Testis (tissue), 2 donors: Measurements from ENCODE around the gene NUMBL.

Experiments
- CTCF ChIP-seq, 3 experiments: fragments of 450-650 bp in 2 of 3; fragments of 200-600 bp in 1 of 3; sonication (generic) in 1 of 3; IDR thresholded peaks; one replicate each; pipeline ENCODE4 v1.5.1; 2016 to 2019; ENCODE audit warnings: antibody characterized with exemption in 3 of 3, mild to moderate bottlenecking in 2 of 3, moderate library complexity in 1 of 3
- POLR2A ChIP-seq: fragments of 450-650 bp; IDR thresholded peaks from one replicate; pipeline ENCODE4 v1.6.1; 2017; ENCODE audit warnings: antibody characterized with exemption, mild to moderate bottlenecking, moderate library complexity

DNA sequence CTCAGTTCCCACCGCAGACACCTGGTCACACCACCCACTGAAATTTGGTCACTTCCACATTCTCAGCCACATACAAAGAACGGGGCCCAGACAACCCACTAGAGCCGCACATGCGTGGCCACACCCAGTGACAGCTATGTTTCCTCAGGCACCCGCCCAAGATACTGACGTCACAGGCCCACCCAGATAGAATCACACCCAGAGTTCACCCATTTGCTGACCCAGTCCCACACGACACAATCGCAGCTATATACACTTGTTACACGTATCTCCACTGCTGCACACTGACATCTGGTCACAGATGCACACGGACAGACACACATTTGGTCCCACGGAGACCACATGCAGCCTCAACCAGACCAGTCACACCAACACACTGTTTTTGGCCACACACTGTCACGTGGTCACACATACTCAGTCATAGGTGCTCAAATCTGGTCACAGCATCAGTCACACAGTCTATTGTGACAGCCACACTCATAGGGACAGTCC, 2.9 kb downstream of the NUMBL start:
- TF ChIP-seq CTCF (IDR thresholded peaks at IDR 0.05) (no peak), POLR2A (no peak)
